Esophagus muscularis mucosa (tissue), 4 donors: ENCODE measurements around the gene SUV39H1. TPM values are rescaled to one million over a fixed set of nuclear protein-coding genes. Genes with fewer than 3 reads are reported as not detected.

ENCODE experiments used
- DNase-seq: peaks from one replicate; pipeline ENCODE4 v3.0.0-alpha.2; 2017; ENCODE audit errors: extremely low spot score
- H3K27ac ChIP-seq, 4 donors: fragments of 200-600 bp; sonication (generic); replicated peaks in 1 of 4; 1 replicate in 3 of 4; 2 replicates in 1 of 4; pipeline ENCODE4 v1.5.1; 2016 to 2019; ENCODE audit warnings: mild to moderate bottlenecking in 1 of 4
- H3K27me3 ChIP-seq, 4 donors: fragments of 200-600 bp; sonication (generic); one replicate each; pipeline versions ENCODE4 v1.5.1 to v1.6.0; 2016 to 2019
- H3K36me3 ChIP-seq, 4 donors: fragments of 200-600 bp; sonication (generic); one replicate each; pipeline ENCODE4 v1.5.1; 2016 to 2019
- H3K4me1 ChIP-seq, 4 donors: fragments of 200-600 bp; sonication (generic); one replicate each; pipeline ENCODE4 v1.5.1; 2016 to 2019
- H3K4me3 ChIP-seq, 4 donors: fragments of 200-600 bp; sonication (generic); 1 replicate in 2 of 4; 2 replicates in 2 of 4; pipeline ENCODE4 v1.5.1; 2016 to 2019; ENCODE audit warnings: mild to moderate bottlenecking in 4 of 4, moderate library complexity in 1 of 4
- H3K9me3 ChIP-seq, 4 donors: fragments of 200-600 bp; sonication (generic); 1 replicate in 3 of 4; 2 replicates in 1 of 4; pipeline ENCODE4 v1.5.1; 2016 to 2019
- CTCF ChIP-seq, 3 experiments: fragments of 200-600 bp in 2 of 3; fragments of 450-650 bp in 1 of 3; sonication (generic) in 2 of 3; IDR thresholded peaks; one replicate each; pipeline ENCODE4 v1.5.1; 2017 to 2019; ENCODE audit warnings: antibody characterized with exemption in 3 of 3, mild to moderate bottlenecking in 2 of 3, moderate library complexity in 1 of 3
- EP300 ChIP-seq: sonication (generic); formaldehyde crosslinking; IDR thresholded peaks from one replicate; pipeline ENCODE4 v1.6.1; 2017; ENCODE audit warnings: antibody characterized with exemption
- POLR2A ChIP-seq: fragments of 450-650 bp; IDR thresholded peaks from one replicate; pipeline ENCODE4 v1.6.1; 2017; ENCODE audit warnings: antibody characterized with exemption, moderate library complexity, mild to moderate bottlenecking, low read depth
- POLR2AphosphoS5 ChIP-seq, 2 donors: sonication (generic); formaldehyde crosslinking; IDR thresholded peaks; one replicate each; pipeline ENCODE4 v1.6.1; 2017; ENCODE audit warnings: antibody characterized with exemption in 2 of 2
- WGBS: methylation state at CpG from one replicate; pipeline ENCODE4 v1.1.5; 2018; 5-methylcytosine and 5-hydroxymethylcytosine counted together
- intact Hi-C: fragments of 100-400 bp; cut with DNase I; formaldehyde crosslinking; loops from one replicate; pipeline ENCODE4 v1.15.1; 2023
- total RNA-seq, 4 donors: library from RNA; depleted of rRNA; stranded (reverse); fragments of >200 nt; gene quantifications; one replicate each; pipeline versions ENCODE4 v1.1.0 to v1.2.1, GENCODE V29; 2016

The SUV39H1 gene
- total RNA-seq, 4 donors from 2014 or later: 2.5 to 4.5 (median 4.3) TPM

- TF ChIP-seq CTCF (IDR thresholded peaks at IDR 0.05) (no peak), POLR2AphosphoS5 (IDR thresholded peaks at IDR 0.05) (no peak), POLR2A (no peak), EP300 (no peak)
- no peaks in the 10 kb centered on the region for H3K27me3 ChIP-seq
- no peaks in the 10 kb centered on the region for H3K4me1 ChIP-seq
- H3K9me3 ChIP-seq: no peaks in the 10 kb centered on the region
- intact Hi-C loops: loop anchor here (10.0 kb wide), 1 partner anchor 55 kb away; no protein-coding TSS in a partner anchor
- 80% methylated on average over 7 of the region's 7 CpGs for WGBS
- no peak for DNase-seq
- H3K27ac ChIP-seq: no peak overlapping the region
- peaks cover 0 to 24% (median 6%) of the 10 kb centered on the region in 4 donors for H3K36me3 ChIP-seq
- no peak overlapping the region for H3K4me3 ChIP-seq
Measured at GRCh38 chrX:48709522-48710112, 13.1 kb downstream of the SUV39H1 start.

- no peak for DNase-seq
- Histone ChIP-seq H3K36me3 (peaks cover 0 to 15% (median 6%) of the 10 kb centered on the region in 4 donors), H3K4me3 (no peak overlapping the region), H3K27me3 (no peaks in the 10 kb centered on the region), H3K4me1 (no peaks in the 10 kb centered on the region), H3K27ac (no peak overlapping the region), H3K9me3 (no peaks in the 10 kb centered on the region)
- TF ChIP-seq EP300: no peak
- no peak for TF ChIP-seq CTCF (IDR thresholded peaks at IDR 0.05)
- no peak for TF ChIP-seq POLR2A
- no peak for TF ChIP-seq POLR2AphosphoS5 (IDR thresholded peaks at IDR 0.05)
- 74% methylated on average over 9 of the region's 9 CpGs for WGBS
- intact Hi-C loops: no loop called here
Measured at GRCh38 chrX:48711162-48711928, 14.8 kb downstream of the SUV39H1 start.

GRCh38 chrX:48711929-48712505, 15.5 kb downstream of the SUV39H1 start:
- Histone ChIP-seq H3K9me3 (no peaks in the 10 kb centered on the region), H3K4me3 (no peak overlapping the region), H3K27ac (no peak overlapping the region), H3K4me1 (no peaks in the 10 kb centered on the region), H3K36me3 (peaks cover 0 to 9% (median 3%) of the 10 kb centered on the region in 4 donors), H3K27me3 (no peaks in the 10 kb centered on the region)
- no peak for DNase-seq
- no peak for TF ChIP-seq POLR2A
- WGBS: 74% methylated on average over 7 of the region's 7 CpGs
- intact Hi-C loops: no loop called here

- no peaks in the 10 kb centered on the region for H3K27me3 ChIP-seq
- 81% methylated on average over 2 of the region's 2 CpGs for WGBS
- no peak overlapping the region for H3K27ac ChIP-seq
- intact Hi-C loops: no loop called here
- TF ChIP-seq POLR2A: no peak
- TF ChIP-seq POLR2AphosphoS5 (IDR thresholded peaks at IDR 0.05): no peak
- TF ChIP-seq CTCF (IDR thresholded peaks at IDR 0.05): no peak
- TF ChIP-seq EP300: no peak
- H3K36me3 ChIP-seq: no peaks in the 10 kb centered on the region
- no peaks in the 10 kb centered on the region for H3K4me1 ChIP-seq
- DNase-seq: no peak
- H3K4me3 ChIP-seq: no peak overlapping the region
- H3K9me3 ChIP-seq: no peaks in the 10 kb centered on the region
Measured at GRCh38 chrX:48713847-48714246, 17.3 kb downstream of the SUV39H1 start.

DNA sequence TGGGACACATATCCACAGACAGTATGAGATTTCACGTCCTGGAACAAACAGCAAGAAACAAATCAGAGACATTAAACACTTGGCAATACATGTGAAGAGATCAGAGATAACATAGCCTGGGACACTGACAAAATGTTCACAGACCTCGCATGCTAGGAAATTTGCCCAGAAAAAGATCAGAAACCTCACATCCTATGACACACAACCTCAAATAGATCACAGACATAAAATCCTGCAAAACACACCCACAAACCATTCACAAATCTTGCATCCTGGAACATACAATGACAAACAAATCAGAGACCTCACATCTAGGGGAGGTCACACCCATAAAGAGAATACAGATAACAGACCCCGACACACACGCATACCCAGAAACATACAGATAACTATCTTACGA, 18.0 kb downstream of the SUV39H1 start:
- no peak for DNase-seq
- 68% methylated on average over 5 of the region's 5 CpGs for WGBS
- H3K4me1 ChIP-seq: no peaks in the 10 kb centered on the region
- H3K27me3 ChIP-seq: no peaks in the 10 kb centered on the region
- no peak overlapping the region for H3K4me3 ChIP-seq
- H3K36me3 ChIP-seq: no peaks in the 10 kb centered on the region
- H3K27ac ChIP-seq: no peak overlapping the region
- intact Hi-C loops: no loop called here
- TF ChIP-seq CTCF (IDR thresholded peaks at IDR 0.05): no peak
- H3K9me3 ChIP-seq: no peaks in the 10 kb centered on the region
